Activated CD8-positive, alpha-beta memory T cell treated with anti-CD3 and anti-CD28 coated beads, Interleukin-2, amount 50 U/mL, for 1 hour (primary cell): ENCODE results near the gene ZNF850.
"Not testable (repeated sequence)": the region's sequence is repeated elsewhere in the genome, so short reads cannot be mapped to it uniquely, and the experiment has no call there.

ENCODE experiments used
- DNase-seq: peaks from one replicate; pipeline ENCODE4 v3.0.0-alpha.2; 2020; ENCODE audit errors: extremely low read depth

The ZNF850 gene

GRCh38 chr19:36772311-36773222 lies at the start of gene ZNF850:
Gene ZNF850, minus strand, starts transcription at chr19:36772807. Its CDS starts 10,201 bp downstream, at chr19:36762606.
- peak; percentile 93 for DNase-seq

GRCh38 chr19:36821758-36822157 lies 49.2 kb upstream of the ZNF850 start:
- no peak for DNase-seq

DNA sequence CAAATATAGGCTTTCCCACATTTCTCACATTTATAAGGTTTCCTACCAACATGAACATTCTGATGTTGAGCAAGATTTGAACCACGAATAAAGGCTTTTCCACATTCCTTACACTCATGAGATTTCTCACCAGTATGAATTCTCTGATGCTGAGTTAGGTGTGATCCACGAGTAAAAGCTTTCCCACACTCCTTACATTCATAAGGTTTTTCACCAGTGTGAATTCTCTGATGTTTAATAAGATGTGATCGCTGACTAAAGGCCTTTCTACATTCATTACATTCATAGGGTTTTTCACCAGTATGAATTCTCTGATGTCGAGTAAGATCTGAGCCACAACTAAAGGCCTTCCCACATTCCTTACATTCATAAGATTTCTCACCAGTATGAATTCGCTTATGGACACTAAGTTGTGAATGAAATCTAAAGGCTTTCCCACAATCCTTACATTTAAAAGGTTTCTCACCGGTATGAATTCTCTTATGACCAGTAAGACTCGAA lies 46.6 kb upstream of the ZNF850 start:
- no peak for DNase-seq

- no peak for DNase-seq
Observed at GRCh38 chr19:36807029-36807428, 34.4 kb upstream of the ZNF850 start.

GRCh38 chr19:36805364-36805763 lies 32.8 kb upstream of the ZNF850 start:
- DNase-seq = no peak

GRCh38 chr19:36797786-36798108 lies 25.1 kb upstream of the ZNF850 start:
- DNase-seq = no peak

DNA sequence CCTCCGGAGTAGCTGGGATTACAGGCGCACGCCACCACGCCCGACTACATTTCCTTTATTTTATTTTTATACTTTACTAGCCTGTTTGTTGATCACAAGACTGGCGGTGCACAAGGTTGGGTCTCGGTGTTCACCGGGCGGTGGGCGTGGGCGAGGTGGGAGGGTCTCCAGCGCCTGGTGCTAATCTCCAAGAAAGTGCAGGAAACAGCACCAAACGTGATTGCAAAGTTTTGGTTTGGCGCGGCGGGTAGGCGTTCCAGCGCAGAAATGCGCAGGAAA lies 24.0 kb upstream of the ZNF850 start:
- DNase-seq = no peak

- DNase-seq = not testable (repeated sequence)
Observed at GRCh38 chr19:36791420-36792141, 19.0 kb upstream of the ZNF850 start.

GRCh38 chr19:36775768-36776167 lies 3.2 kb upstream of the ZNF850 start:
- no peak for DNase-seq

DNA sequence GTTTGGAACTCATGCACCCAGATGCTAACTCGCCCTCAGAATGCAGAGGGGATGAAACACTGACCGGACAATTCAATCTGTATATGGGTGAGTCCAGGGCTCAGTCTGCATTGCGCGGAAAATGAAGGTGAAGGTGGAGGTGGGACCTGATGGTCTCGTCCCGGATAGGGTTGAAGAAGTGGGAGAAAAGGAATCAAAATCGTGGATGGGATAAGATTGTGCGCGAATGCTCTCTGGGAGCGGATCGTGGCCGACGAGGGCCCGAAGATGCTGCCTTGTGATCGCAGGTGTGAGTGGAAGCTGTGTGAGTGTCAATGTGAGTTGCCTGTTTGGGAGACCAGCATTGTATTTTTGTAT lies 594 bp upstream of the ZNF850 start:
- DNase-seq = no peak

DNA sequence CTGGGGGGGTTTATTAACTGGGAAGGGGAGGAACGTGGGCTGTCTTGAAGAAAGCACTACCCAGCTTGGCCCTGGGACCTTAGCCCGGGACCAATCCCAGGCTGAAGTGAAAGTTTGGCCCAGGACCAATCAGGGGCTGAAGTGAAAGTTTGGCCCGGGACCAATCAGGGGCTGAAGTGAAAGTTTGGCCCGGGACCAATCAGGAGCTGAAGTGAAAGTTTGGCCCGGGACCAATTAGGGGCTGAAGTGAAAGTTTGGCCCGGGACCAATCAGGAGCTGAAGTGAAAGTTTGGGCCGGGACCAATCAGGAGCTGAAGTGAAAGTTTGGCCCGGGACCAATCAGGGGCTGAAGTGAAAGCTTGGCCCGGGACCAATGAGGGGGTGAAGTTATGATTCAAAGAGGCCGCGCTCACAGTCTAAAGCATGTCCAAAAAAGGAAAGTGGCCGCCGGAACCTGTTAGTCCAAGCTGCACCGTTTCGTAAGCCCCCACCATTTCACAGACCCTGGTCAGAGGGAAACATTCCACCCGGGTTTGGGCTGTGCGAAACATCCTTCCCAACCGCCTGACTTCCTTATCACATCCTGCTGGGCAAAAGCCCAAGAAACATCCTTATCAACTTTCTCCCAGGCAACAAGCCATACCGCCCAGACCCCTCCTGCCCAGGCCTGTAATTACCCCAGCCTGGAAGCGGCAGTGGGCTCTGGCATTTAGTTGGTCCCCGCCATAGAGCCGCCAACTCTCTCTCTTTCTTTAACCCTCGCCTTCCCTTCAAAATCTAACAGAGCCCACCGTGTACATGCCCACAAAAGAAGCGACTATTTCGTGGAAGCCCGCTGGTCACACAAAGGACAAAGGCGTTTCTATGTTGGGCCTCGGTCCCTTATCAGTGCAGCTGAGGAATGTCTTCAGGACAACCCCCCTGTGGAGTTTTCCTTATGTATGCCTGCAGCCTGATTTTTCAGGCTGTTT lies 1.1 kb downstream of the ZNF850 start:
- no peak for DNase-seq

GRCh38 chr19:36750066-36750691 lies 22.4 kb downstream of the ZNF850 start:
- no peak for DNase-seq

DNA sequence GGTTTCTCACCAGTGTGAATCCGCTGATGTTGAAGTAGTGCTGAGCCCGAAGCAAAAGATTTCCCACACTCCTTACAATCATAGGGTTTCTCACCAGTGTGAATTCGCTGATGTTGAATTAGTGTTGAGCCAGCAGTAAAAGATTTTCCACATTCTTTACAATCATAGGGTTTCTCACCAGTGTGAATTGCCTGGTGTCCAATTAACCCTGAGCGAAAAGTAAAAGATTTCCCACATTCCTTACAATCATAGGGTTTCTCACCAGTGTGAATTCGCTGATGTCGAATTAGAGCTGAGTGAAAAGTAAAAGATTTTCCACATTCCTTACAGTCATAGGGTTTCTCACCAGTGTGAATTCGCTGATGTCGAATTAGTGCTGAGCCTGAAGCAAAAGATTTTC lies 23.0 kb downstream of the ZNF850 start:
- DNase-seq = not testable (repeated sequence)

DNA sequence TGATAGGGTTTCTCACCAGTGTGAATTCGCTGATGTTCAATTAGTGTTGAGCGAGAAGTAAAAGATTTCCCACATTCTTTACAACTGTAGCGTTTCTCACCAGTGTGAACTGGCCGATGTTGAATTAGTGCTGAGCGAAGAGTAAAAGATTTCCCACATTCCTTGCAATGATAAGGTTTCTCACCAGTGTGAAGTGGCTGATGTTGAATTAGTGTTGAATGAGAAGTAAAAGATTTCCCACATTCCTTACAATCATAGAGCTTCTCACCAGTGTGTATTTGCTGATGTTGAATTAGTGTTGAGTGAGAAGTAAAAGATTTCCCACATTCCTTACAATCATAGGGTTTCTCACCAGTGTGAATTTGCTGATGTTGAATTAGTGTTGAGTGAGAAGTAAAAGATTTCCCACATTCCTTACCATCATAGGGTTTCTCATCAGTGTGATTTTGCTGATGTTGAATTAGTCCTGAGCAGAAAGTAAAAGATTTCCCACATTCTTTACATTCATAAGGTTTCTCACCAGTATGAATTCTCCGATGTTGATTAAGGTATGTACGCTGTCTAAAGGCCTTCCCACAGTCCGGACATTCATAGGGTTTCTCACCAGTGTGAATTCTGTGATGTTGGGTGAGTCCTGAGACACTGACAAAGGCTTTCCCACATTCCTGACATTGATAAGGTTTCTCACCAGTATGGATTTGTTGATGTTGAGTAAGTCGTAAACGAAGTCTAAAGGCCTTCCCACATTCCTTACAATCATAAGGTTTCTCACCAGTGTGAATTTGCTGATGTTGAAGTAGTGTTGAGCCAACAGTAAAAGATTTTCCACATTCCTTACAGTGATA lies 24.0 kb downstream of the ZNF850 start:
- DNase-seq = no peak

DNA sequence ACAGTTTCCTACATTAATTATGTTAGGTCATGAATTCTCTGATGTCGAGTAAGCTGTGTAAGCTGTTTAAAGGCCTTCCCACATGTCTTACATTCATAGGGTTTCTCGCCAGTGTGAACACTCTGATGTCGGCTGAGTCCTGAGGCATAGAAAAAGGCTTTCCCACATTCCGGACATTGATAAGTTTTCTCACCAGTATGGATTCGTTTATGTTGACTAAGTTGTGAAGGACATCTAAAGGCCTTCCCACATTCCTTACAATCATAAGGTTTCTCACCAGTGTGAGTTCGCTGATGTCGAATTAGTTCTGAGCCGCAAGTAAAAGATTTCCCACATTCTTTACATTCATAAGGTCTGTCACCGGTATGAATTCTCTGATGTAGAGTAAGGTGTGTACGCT lies 24.9 kb downstream of the ZNF850 start:
- no peak for DNase-seq

DNA sequence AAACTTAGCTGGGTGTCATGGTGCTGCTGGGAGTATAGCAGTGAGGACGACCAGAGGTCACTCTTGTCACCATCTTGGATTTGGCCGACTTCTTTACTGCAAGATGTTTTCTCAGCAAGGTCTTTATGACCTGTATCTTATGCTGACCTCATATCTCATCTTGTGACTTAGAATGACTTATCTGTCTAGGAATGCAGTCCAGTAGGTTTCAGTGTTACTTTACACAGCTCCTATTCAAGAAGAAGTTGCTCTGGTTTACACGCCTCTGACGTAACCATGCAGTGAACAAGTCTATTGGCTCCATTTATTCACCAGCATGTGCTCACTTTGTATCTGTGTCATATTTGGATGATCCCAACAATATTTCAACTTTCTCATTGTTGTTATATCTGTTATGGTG lies 26.7 kb downstream of the ZNF850 start:
- no peak for DNase-seq

DNA sequence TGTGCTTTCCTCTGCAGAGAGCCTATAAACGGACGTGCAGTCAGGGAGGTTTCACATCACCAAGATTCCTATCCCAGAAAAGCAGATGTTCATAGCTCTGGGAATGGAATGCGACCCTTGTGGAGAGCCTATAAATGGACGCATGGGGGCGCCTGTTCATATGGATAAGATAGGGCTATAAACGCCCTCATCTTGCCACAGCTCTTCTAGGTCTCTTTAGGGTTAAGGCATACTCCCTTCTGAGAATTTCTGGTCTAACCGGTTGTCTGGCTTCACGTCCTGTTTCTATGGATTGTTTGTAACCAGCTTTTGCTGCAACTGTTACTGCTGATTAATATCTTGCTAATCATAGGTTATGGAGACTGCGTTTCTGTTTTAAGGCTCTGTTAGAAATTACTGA lies 36.4 kb downstream of the ZNF850 start:
- not testable (repeated sequence) for DNase-seq

- DNase-seq = no peak
Observed at GRCh38 chr19:36719687-36720556, 52.7 kb downstream of the ZNF850 start.

DNA sequence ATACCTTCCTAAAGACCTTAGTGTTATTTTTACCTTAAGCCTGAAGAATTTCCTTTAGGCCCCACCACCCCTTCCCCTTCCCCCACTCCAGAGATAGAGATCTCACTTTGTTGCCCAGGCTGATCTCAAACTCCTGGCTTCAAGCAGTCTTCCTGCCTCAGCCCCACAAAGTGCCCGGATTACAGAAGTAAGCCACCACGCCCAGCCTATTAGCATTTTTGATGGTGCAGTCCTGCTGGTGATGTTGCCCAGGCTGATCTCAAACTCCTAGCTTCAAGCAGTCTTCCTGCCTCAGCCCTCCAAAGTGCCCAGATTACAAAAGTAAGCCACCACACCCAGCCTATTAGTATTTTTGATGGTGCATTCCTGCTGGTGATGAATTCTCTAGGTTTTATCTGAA lies 63.2 kb downstream of the ZNF850 start:
- DNase-seq = no peak

DNA sequence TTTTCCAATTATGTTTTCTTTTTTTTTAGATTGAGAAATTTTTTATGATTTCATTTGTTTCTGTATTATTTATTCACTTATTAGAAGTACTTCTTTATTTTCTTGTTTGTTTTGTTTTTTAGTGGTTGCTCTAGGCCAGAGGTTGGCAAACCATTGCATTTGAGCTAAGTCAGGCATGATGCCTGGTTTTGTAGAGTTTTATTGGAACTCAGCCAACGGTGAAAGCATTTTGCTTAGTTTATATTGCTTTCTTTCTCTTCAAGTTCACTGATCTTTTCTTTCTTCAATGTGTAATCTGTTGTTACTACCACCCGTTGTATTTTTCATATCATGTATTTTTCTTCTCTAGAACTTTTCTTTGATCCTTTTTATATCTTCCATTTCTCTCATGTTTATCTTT lies 65.5 kb downstream of the ZNF850 start:
- DNase-seq = no peak
